H1 (cell line): Measurements from ENCODE around the gene FCN3. TPM values are rescaled to one million over a fixed set of nuclear protein-coding genes. Genes with fewer than 3 reads are reported as not detected.

Experiments
- CTCF ChIA-PET: fragments of 300-600 bp; sonication (Branson Sonifier 250); formaldehyde crosslinking; loops from one replicate; lab custom pipeline; 2021; ENCODE audit not compliant: partially characterized antibody; lab: Charles Lee
- POLR2A ChIA-PET: fragments of 300-600 bp; sonication (Branson Sonifier 250); formaldehyde crosslinking; loops from one replicate; lab custom pipeline; 2021; ENCODE audit warnings: inconsistent platforms; ENCODE audit not compliant: partially characterized antibody; lab: Charles Lee
- DNase-seq, 2 experiments: peaks; one replicate each; pipeline versions ENCODE4 v3.0.0 to v3.0.0-alpha.2; 2010 to 2022; ENCODE audit warnings: low spot score in 2 of 2, low read depth in 1 of 2, mixed read lengths in 1 of 2
- FAIRE-seq: peaks from 2 replicates; lab custom pipeline; 2011; peaks lifted over from hg19 to GRCh38; lab: Jason Lieb, UNC
- H2AFZ ChIP-seq: 2 replicates; pipeline ENCODE4 v1.8.1; 2012; ENCODE audit warnings: low read length, inconsistent platforms
- H2AK5ac ChIP-seq: 2 replicates; pipeline ENCODE4 v1.6.1; 2013; ENCODE audit warnings: low read depth, low read length
- H2BK120ac ChIP-seq: replicated peaks from 2 replicates; pipeline ENCODE3; 2013; ENCODE audit warnings: low read depth, low read length, inconsistent platforms
- H2BK12ac ChIP-seq: 2 replicates; pipeline ENCODE4 v1.6.1; 2013; ENCODE audit warnings: low read depth, low read length
- H2BK15ac ChIP-seq: 2 replicates; pipeline ENCODE4 v1.6.1; 2013; ENCODE audit warnings: low read length
- H2BK20ac ChIP-seq: 2 replicates; pipeline ENCODE4 v1.6.1; 2013; ENCODE audit warnings: low read length
- H2BK5ac ChIP-seq: 2 replicates; pipeline ENCODE4 v1.6.1; 2013; ENCODE audit warnings: low read depth, low read length
- H3K14ac ChIP-seq: 2 replicates; pipeline ENCODE4 v1.6.1; 2013; ENCODE audit warnings: inconsistent platforms; ENCODE audit not compliant: insufficient read length
- H3K18ac ChIP-seq: 2 replicates; pipeline ENCODE4 v1.6.1; 2013; ENCODE audit warnings: low read length; ENCODE audit errors: extremely low read depth
- H3K23ac ChIP-seq: 2 replicates; pipeline ENCODE4 v1.6.1; 2013; ENCODE audit warnings: inconsistent platforms; ENCODE audit not compliant: insufficient read length
- H3K23me2 ChIP-seq: 2 replicates; pipeline ENCODE4 v1.6.1; 2013; ENCODE audit warnings: low read depth, low read length
- H3K27ac ChIP-seq: 2 replicates; pipeline ENCODE4 v1.6.1; 2011; ENCODE audit warnings: low read depth, low read length, inconsistent platforms
- H3K27me3 ChIP-seq, 4 experiments: replicated peaks in 1 of 4; 1 replicate in 1 of 4; 2 replicates in 3 of 4; pipeline versions ENCODE4 v1.6.1 to v1.8.1; 2011 to 2013; ENCODE audit warnings: low read length in 3 of 4, mild to moderate bottlenecking in 3 of 4, inconsistent platforms in 2 of 4, mixed read lengths in 2 of 4, moderate library complexity in 1 of 4; ENCODE audit not compliant: control insufficient read depth in 3 of 4, insufficient read depth in 3 of 4; ENCODE audit errors: extremely low read depth in 1 of 4
- H3K36me3 ChIP-seq, 4 experiments: 2 replicates each; pipeline versions ENCODE4 v1.6.1 to v1.8.1; 2011 to 2013; ENCODE audit warnings: mild to moderate bottlenecking in 4 of 4, low read length in 3 of 4, moderate library complexity in 2 of 4, control low read depth in 1 of 4, inconsistent platforms in 1 of 4; ENCODE audit not compliant: insufficient read depth in 4 of 4, control insufficient read depth in 2 of 4
- H3K4ac ChIP-seq: replicated peaks from 2 replicates; pipeline ENCODE3; 2013; ENCODE audit warnings: low read length, low read depth, mixed read lengths, inconsistent platforms; ENCODE audit not compliant: insufficient read length
- H3K4me1 ChIP-seq, 4 experiments: replicated peaks in 1 of 4; 1 replicate in 1 of 4; 2 replicates in 3 of 4; pipeline versions ENCODE4 v1.6.1 to v1.8.1; 2011 to 2013; ENCODE audit warnings: low read length in 3 of 4, inconsistent platforms in 2 of 4, mixed read lengths in 1 of 4; ENCODE audit not compliant: insufficient read depth in 4 of 4, control insufficient read depth in 3 of 4
- H3K4me2 ChIP-seq, 2 experiments: 2 replicates each; pipeline versions ENCODE4 v1.6.1 to v1.8.1; 2011 to 2013; ENCODE audit warnings: low read depth in 2 of 2, low read length in 2 of 2, control low read depth in 1 of 2, inconsistent platforms in 1 of 2, mild to moderate bottlenecking in 1 of 2; ENCODE audit not compliant: insufficient read depth in 1 of 2
- H3K4me3 ChIP-seq, 4 experiments: fragments of 200-600, 300-600 bp in 1 of 4; sonication (generic), shearing (Covaris generic), sonication (Bioruptor Twin) in 1 of 4; 2 replicates each; pipeline versions ENCODE4 v1.5.1 to v1.8.1; 2011 to 2016; ENCODE audit warnings: low read length in 4 of 4, low read depth in 3 of 4, control low read depth in 2 of 4, inconsistent platforms in 2 of 4, mild to moderate bottlenecking in 2 of 4, mixed read lengths in 1 of 4, moderate library complexity in 1 of 4; ENCODE audit not compliant: insufficient read depth in 2 of 4; ENCODE audit errors: extremely low read depth in 1 of 4
- H3K56ac ChIP-seq: replicated peaks from 2 replicates; pipeline ENCODE3; 2013; ENCODE audit warnings: low read depth, mild to moderate bottlenecking, mixed read lengths, low read length, inconsistent platforms; ENCODE audit not compliant: insufficient read length
- H3K79me1 ChIP-seq: 2 replicates; pipeline ENCODE4 v1.6.1; 2013; ENCODE audit warnings: low read depth, low read length, control low read depth
- H3K79me2 ChIP-seq, 2 experiments: 2 replicates each; pipeline versions ENCODE4 v1.6.1 to v1.8.1; 2012 to 2013; ENCODE audit warnings: low read length in 2 of 2, mild to moderate bottlenecking in 2 of 2, inconsistent platforms in 1 of 2; ENCODE audit not compliant: insufficient read depth in 2 of 2, control insufficient read depth in 1 of 2
- H3K9ac ChIP-seq, 4 experiments: replicated peaks in 1 of 4; 1 replicate in 1 of 4; 2 replicates in 3 of 4; pipeline versions ENCODE4 v1.6.1 to v1.8.1; 2011 to 2013; ENCODE audit warnings: low read depth in 3 of 4, low read length in 3 of 4, control low read depth in 2 of 4, mild to moderate bottlenecking in 2 of 4, moderate library complexity in 2 of 4, inconsistent platforms in 1 of 4; ENCODE audit errors: extremely low read depth in 1 of 4
- H3K9me3 ChIP-seq, 2 experiments: 2 replicates each; pipeline versions ENCODE4 v1.6.1 to v1.8.1; 2012 to 2013; ENCODE audit warnings: mild to moderate bottlenecking in 2 of 2, moderate library complexity in 2 of 2, control low read depth in 1 of 2, inconsistent platforms in 1 of 2, low read depth in 1 of 2, low read length in 1 of 2, mixed read lengths in 1 of 2; ENCODE audit not compliant: insufficient read depth in 2 of 2
- H4K20me1 ChIP-seq, 2 experiments: replicated peaks in 1 of 2; 2 replicates each; pipeline versions ENCODE3 to v1.8.1; 2011 to 2013; ENCODE audit warnings: inconsistent platforms in 2 of 2, low read length in 2 of 2, mild to moderate bottlenecking in 1 of 2; ENCODE audit not compliant: insufficient read depth in 2 of 2, control insufficient read depth in 1 of 2
- H4K5ac ChIP-seq: 2 replicates; pipeline ENCODE4 v1.6.1; 2013; ENCODE audit warnings: low read length, low read depth, mixed read lengths, inconsistent platforms; ENCODE audit not compliant: insufficient read length
- H4K8ac ChIP-seq: 2 replicates; pipeline ENCODE4 v1.8.0; 2013; ENCODE audit warnings: mild to moderate bottlenecking, moderate library complexity, low read length, inconsistent platforms; ENCODE audit not compliant: insufficient read depth; ENCODE audit errors: extremely low read depth
- H4K91ac ChIP-seq: replicated peaks from 2 replicates; pipeline ENCODE3; 2013; ENCODE audit warnings: low read length, mixed read lengths, inconsistent platforms; ENCODE audit not compliant: insufficient read length
- CBX5 ChIP-seq: fragments of 300-800, 300-1000 bp; sonication (generic); IDR thresholded peaks from 2 replicates; pipeline ENCODE4 v1.7.1; 2016; ENCODE audit warnings: antibody characterized with exemption, low read length, low read depth
- CTBP2 ChIP-seq: IDR thresholded peaks from 2 replicates; pipeline ENCODE4 v1.7.0; 2011; ENCODE audit warnings: borderline replicate concordance, mild to moderate bottlenecking, moderate library complexity, mixed read lengths, low read length; ENCODE audit not compliant: insufficient read depth, insufficient read length
- CTCF ChIP-seq, 3 experiments: IDR thresholded peaks; 1 replicate in 2 of 3; 2 replicates in 1 of 3; pipeline versions ENCODE4 v1.5.1 to v1.6.1; 2011; ENCODE audit warnings: low read length in 3 of 3, mild to moderate bottlenecking in 3 of 3, inconsistent platforms in 2 of 3, low read depth in 1 of 3, moderate library complexity in 1 of 3; ENCODE audit not compliant: insufficient read depth in 1 of 3; ENCODE audit errors: control extremely low read depth in 1 of 3
- EZH2 ChIP-seq: fragments of 200-600 bp; sonication (generic); IDR thresholded peaks from 2 replicates; pipeline ENCODE4 v1.7.1; 2012; ENCODE audit warnings: low read depth, mild to moderate bottlenecking, moderate library complexity, low read length, inconsistent platforms; ENCODE audit not compliant: severe bottlenecking
- RAD21 ChIP-seq, 2 experiments: IDR thresholded peaks in 1 of 2; conservative IDR thresholded peaks in 1 of 2; 2 replicates each; pipeline ENCODE4 v1.6.1; 2011; ENCODE audit warnings: low read depth in 2 of 2, low read length in 2 of 2, improper control_type of control experiment in 1 of 2, inconsistent platforms in 1 of 2, mild to moderate bottlenecking in 1 of 2, moderate library complexity in 1 of 2
- SIN3A ChIP-seq, 2 experiments: IDR thresholded peaks in 1 of 2; conservative IDR thresholded peaks in 1 of 2; 2 replicates each; pipeline ENCODE4 v1.6.1; 2011 to 2012; ENCODE audit warnings: low read length in 2 of 2, improper control_type of control experiment in 1 of 2, low read depth in 1 of 2, mild to moderate bottlenecking in 1 of 2
- TBP ChIP-seq: IDR thresholded peaks from 2 replicates; pipeline ENCODE4 v1.6.1; 2011; ENCODE audit warnings: low read depth, low read length, improper control_type of control experiment
- YY1 ChIP-seq: IDR thresholded peaks from 2 replicates; pipeline ENCODE4 v1.6.1; 2011; ENCODE audit warnings: low read depth, mild to moderate bottlenecking, low read length
- WGBS, 2 experiments: shearing (Covaris generic) in 1 of 2; methylation state at CpG; one replicate each; pipeline versions ENCODE4 v1.1.6 to v1.1.7; 2013 to 2015; ENCODE audit warnings: low lambda C conversion rate in 2 of 2, mixed read lengths in 2 of 2, inconsistent platforms in 1 of 2, low coverage in 1 of 2, missing lambda C conversion rate in 1 of 2; ENCODE audit not compliant: insufficient replicate concordance in 2 of 2, insufficient coverage in 1 of 2, insufficient read length in 1 of 2; ENCODE audit errors: extremely low coverage in 1 of 2, missing lambda C conversion rate in 1 of 2; 5-methylcytosine and 5-hydroxymethylcytosine counted together
- polyA plus RNA-seq, 7 experiments: library from polyadenylated mRNA; depleted of rRNA in 3 of 7; stranded (reverse) in 5 of 7; unstranded in 2 of 7; fragments of >200 nt in 5 of 7; fragments of 200-250 nt in 2 of 7; gene quantifications; 1 replicate in 5 of 7; 2 replicates in 1 of 7; 4 replicates in 1 of 7; pipeline versions ENCODE4 v1.2.1 to v1.2.3, GENCODE V29; 2011 to 2013; ENCODE audit warnings: missing spikeins in 2 of 7, mixed read lengths in 2 of 7
- total RNA-seq: library from RNA; stranded (reverse); fragmentation: NEBNext Ultra II Directional; extraction: Animal tissue kit (Norgen Biotek cat#: 25700); gene quantifications from 2 replicates; pipeline ENCODE4 v1.2.1, GENCODE V29; 2021

The FCN3 gene
- total and polyA plus RNA-seq, 2 of the 8 experiments (the other 6 are each of a cell fraction or from before 2014, with no cell fraction given), result 0.30 to 0.57 TPM

GRCh38 chr1:27416387-27417111 is 41.9 kb upstream of the FCN3 start:
- no peak overlapping the region for H3K56ac ChIP-seq
- ChIA-PET POLR2A (interaction anchor here (0.6 to 1.6 kb wide), 10 partner anchors 8 to 853 kb away, joined by 3 to 5 read pairs (median 3); partner anchors contain the start of gene AHDC1), CTCF (interaction anchor here (0.6 to 37.8 kb wide), 29 partner anchors 8 to 253 kb away, joined by 3 to 863 read pairs (median 4); partner anchors contain the start of genes AHDC1 and CD164L2)
- no peaks in the 10 kb centered on the region for H3K9me3 ChIP-seq
- H2BK5ac ChIP-seq, result no peak overlapping the region
- H2BK120ac ChIP-seq, result no peak overlapping the region
- 80% methylated on average over 3 of the region's 3 CpGs; no CpG with 5 or more reads in 1 of the 2 experiments for WGBS, 2 experiments
- FAIRE-seq (peak; percentile 52), DNase-seq (no peak)
- H3K9ac ChIP-seq, result no peak overlapping the region
- no peaks in the 10 kb centered on the region; a peak in 1 of 4 replicates for H3K79me2 ChIP-seq
- no peaks in the 10 kb centered on the region for H3K23me2 ChIP-seq
- H3K4me3 ChIP-seq, result no peak overlapping the region
- H3K4me2 ChIP-seq, result no peak overlapping the region
- no peak overlapping the region for H3K4ac ChIP-seq
- H3K4me1 ChIP-seq, result peaks cover 5 to 12% (median 9%) of the 10 kb centered on the region in 4 experiments; a peak in 6 of 7 replicates
- H2BK12ac ChIP-seq, result no peak overlapping the region
- H2AK5ac ChIP-seq, result no peak overlapping the region
- H3K79me1 ChIP-seq, result no peaks in the 10 kb centered on the region; the same call in 1 of the 2 replicates
- no peak overlapping the region for H3K14ac ChIP-seq
- H3K36me3 ChIP-seq, result peaks cover 29 to 52% (median 43%) of the 10 kb centered on the region in 4 experiments
- no peak overlapping the region for H3K23ac ChIP-seq
- no peak overlapping the region for H2BK15ac ChIP-seq
- no peak overlapping the region for H2BK20ac ChIP-seq
- H3K27me3 ChIP-seq, result no peaks in the 10 kb centered on the region
- H4K8ac ChIP-seq, result no peak overlapping the region
- H3K27ac ChIP-seq, result no peak overlapping the region
- H4K91ac ChIP-seq, result no peak overlapping the region
- no peak overlapping the region for H4K5ac ChIP-seq
- H2AFZ ChIP-seq, result no peak overlapping the region
- H3K18ac ChIP-seq, result no peak overlapping the region
- H4K20me1 ChIP-seq, result no peaks in the 10 kb centered on the region
- no peak for TF ChIP-seq SIN3A (conservative IDR thresholded peaks at IDR 0.05 in 1 of 2, IDR thresholded peaks at IDR 0.05 in 1 of 2; ENCODE audit: low read depth in 1 of 2, low read length in 2 of 2)
- TF ChIP-seq CBX5, result no peak
- peak; percentile 46 to 90 (median 79) for TF ChIP-seq CTCF (IDR thresholded peaks at IDR 0.05; ENCODE audit: control extremely low read depth in 1 of 3, insufficient read depth in 1 of 3, low read depth in 1 of 3, low read length in 3 of 3)
- TF ChIP-seq CTBP2, result no peak
- TF ChIP-seq YY1, result peak; percentile 82; the same call in 1 of the 2 replicates
- no peak for TF ChIP-seq EZH2
- peak; percentile 70 to 80 for TF ChIP-seq RAD21 (IDR thresholded peaks at IDR 0.05 in 1 of 2, conservative IDR thresholded peaks at IDR 0.05 in 1 of 2; ENCODE audit: low read depth in 2 of 2, low read length in 2 of 2)
- no peak for TF ChIP-seq TBP
